K562 (cell line): Measurements from ENCODE around the gene CNRIP1. TPM values are rescaled to one million over a fixed set of nuclear protein-coding genes. Genes with fewer than 3 reads are reported as not detected.
A peak's percentile ranks its signal among the peaks of the same experiment; 100 is the strongest.

Experiments used
- CHD7 ChIP-seq: fragments of 200-600 bp; sonication (generic); IDR thresholded peaks from one replicate; pipeline ENCODE4 v1.6.1; 2012; ENCODE audit warnings: mild to moderate bottlenecking, low read depth, low read length, inconsistent platforms
- KLF10 ChIP-seq: fragments of 250-450 bp; sonication (Bioruptor Pico); IDR thresholded peaks from 2 replicates; pipeline ENCODE4 v1.6.1; 2021; ENCODE audit warnings: matching md5 sums
- KLF16 ChIP-seq: IDR thresholded peaks from 2 replicates; pipeline ENCODE4 v1.6.1; 2016; ENCODE audit warnings: antibody characterized with exemption
- MAFG ChIP-seq: fragments of 450-650 bp; conservative IDR thresholded peaks from 2 replicates; pipeline ENCODE4 v1.6.1; 2016; ENCODE audit warnings: missing genetic modification characterization, missing compliant biosample characterization
- MECOM ChIP-seq: fragments of 250-450 bp; sonication (Bioruptor Pico); IDR thresholded peaks from 2 replicates; pipeline ENCODE4 v1.8.0; 2022; ENCODE audit warnings: inconsistent platforms
- RNF219 ChIP-seq: fragments of 250-450 bp; sonication (Bioruptor Pico); IDR thresholded peaks from 2 replicates; pipeline ENCODE4 v1.5.0; 2022; ENCODE audit warnings: mild to moderate bottlenecking
- YY1 ChIP-seq, 3 experiments: IDR thresholded peaks; 2 replicates each; pipeline ENCODE4 v1.6.1; 2011; ENCODE audit warnings: low read length in 2 of 3, mild to moderate bottlenecking in 2 of 3, moderate library complexity in 2 of 3, borderline replicate concordance in 1 of 3, control low read depth in 1 of 3, low read depth in 1 of 3; ENCODE audit not compliant: insufficient read depth in 3 of 3, insufficient replicate concordance in 2 of 3, control insufficient read depth in 1 of 3, insufficient read length in 1 of 3; ENCODE audit errors: extremely low read depth in 1 of 3
- ZNF175 ChIP-seq: fragments of 200-800 bp; sonication (Bioruptor generic); IDR thresholded peaks from 2 replicates; pipeline ENCODE4 v1.6.1; 2016; ENCODE audit warnings: low read depth, mild to moderate bottlenecking, missing genetic modification characterization, missing compliant biosample characterization
- ZNF277 ChIP-seq: fragments of 250-450 bp; sonication (Bioruptor Pico); IDR thresholded peaks from 2 replicates; pipeline ENCODE4 v1.8.0; 2022; ENCODE audit warnings: inconsistent platforms, mild to moderate bottlenecking, moderate library complexity, borderline replicate concordance
- polyA plus RNA-seq, 8 experiments: library from polyadenylated mRNA; depleted of rRNA in 4 of 8; stranded (reverse) in 5 of 8; unstranded in 3 of 8; fragments of >200 nt; fragmentation: Nextera tagmentation in 2 of 8; fragmentation: Illumina TruSeq in 1 of 8; extraction: Ambion mirVana in 2 of 8; extraction: Trizol in 1 of 8; gene quantifications; 2 replicates each; pipeline versions ENCODE4 v1.2.1 to v1.2.3, GENCODE V29; 2011 to 2014; ENCODE audit warnings: inconsistent platforms in 1 of 8, missing spikeins in 1 of 8
- total RNA-seq, 7 experiments: library from RNA; depleted of rRNA in 6 of 7; stranded (reverse); fragments of >200 nt in 6 of 7; fragmentation: Illumina TruSeq in 2 of 7; extraction: Trizol in 2 of 7; gene quantifications; 2 replicates each; pipeline versions ENCODE4 v1.2.1 to v1.2.3, GENCODE V29; 2011 to 2021; ENCODE audit warnings: low replicate concordance in 1 of 7

Gene CNRIP1
- total and polyA plus RNA-seq, 9 of the 15 experiments (the other 6 are each of a cell fraction or from before 2014, with no cell fraction given): 0.59 to 2.1 (median 1.5) TPM

- TF ChIP-seq YY1 (IDR thresholded peaks at IDR 0.05; ENCODE audit: borderline replicate concordance in 1 of 3, control insufficient read depth in 1 of 3, extremely low read depth in 1 of 3, insufficient read depth in 3 of 3, insufficient read length in 1 of 3, insufficient replicate concordance in 2 of 3, low read depth in 1 of 3, low read length in 2 of 3) (no peak), CHD7 (no peak), RNF219 (CRISPR knock-in tag) (no peak), MAFG (0 out of 2 replicates have a peak, but pooled peaks have one; percentile 33), KLF16 (no peak), MECOM (CRISPR knock-in tag) (no peak), ZNF175 (CRISPR knock-in tag) (no peak), KLF10 (CRISPR knock-in tag) (no peak), ZNF277 (no peak)
Observed at GRCh38 chr2:68330691-68331090, 10.9 kb upstream of the CNRIP1 start (continued).
